Activated naive CD8-positive, alpha-beta T cell treated with anti-CD3 and anti-CD28 coated beads for 36 hours (primary cell): ENCODE results near the gene CDK5. TPM values are rescaled to one million over a fixed set of nuclear protein-coding genes. Genes with fewer than 3 reads are reported as not detected.

ENCODE experiments used
- total RNA-seq, 2 experiments: library from RNA; stranded (reverse); gene quantifications; one replicate each; pipeline ENCODE4 v1.2.3, GENCODE V29; 2021

Gene CDK5
- total RNA-seq, 2 experiments from 2014 or later = 13.3 to 16.0 TPM

Other genes with a start within 250 kb of the CDK5 start
- gene AOC1, start 205.4 kb downstream of the CDK5 start, total RNA-seq = not detected
- under 1 TPM; 0.22 to 0.45 TPM for gene KCNH2, start 79.6 kb downstream of the CDK5 start, total RNA-seq
- gene NOS3, start 66.9 kb downstream of the CDK5 start, total RNA-seq = 1 to 10 TPM; 5.8 to 6.1 TPM
- gene ATG9B, start 33.4 kb downstream of the CDK5 start, total RNA-seq = 10 to 100 TPM; 12.3 TPM
- gene ABCB8, start 29.4 kb downstream of the CDK5 start, total RNA-seq = 10 to 100 TPM; 34.3 to 37.6 TPM
- gene ASIC3, start 9.4 kb downstream of the CDK5 start, total RNA-seq = 1 to 10 TPM; 2.7 to 3.2 TPM
- gene SLC4A2, start 1.7 kb upstream of the CDK5 start, total RNA-seq = 10 to 100 TPM; 66.5 to 69.1 TPM
- gene FASTK, start 22.9 kb upstream of the CDK5 start, total RNA-seq = 10 to 100 TPM; 65.9 to 68.7 TPM
- 10 to 100 TPM; 59.2 to 59.3 TPM for gene TMUB1, start 25.6 kb upstream of the CDK5 start, total RNA-seq
- 10 to 100 TPM; 24.8 to 25.3 TPM for gene AGAP3, start 28.6 kb upstream of the CDK5 start, total RNA-seq
- not detected for gene GBX1, start 109.8 kb upstream of the CDK5 start, total RNA-seq
- not detected for gene ASB10, start 129.4 kb upstream of the CDK5 start, total RNA-seq
- not detected for gene H2BK1, start 152.6 kb upstream of the CDK5 start, total RNA-seq
- 10 to 100 TPM; 85.2 to 87.5 TPM for gene ABCF2, start 169.3 kb upstream of the CDK5 start, total RNA-seq
- 10 to 100 TPM; 24.5 to 25.1 TPM for gene CHPF2, start 174.6 kb upstream of the CDK5 start, total RNA-seq
- 1 to 10 TPM; 4.1 to 4.3 TPM for gene SMARCD3, start 190.8 kb upstream of the CDK5 start, total RNA-seq